GM12874 (cell line): Measurements from ENCODE around the gene ERN2.

ENCODE experiments used
- CTCF ChIP-seq: IDR thresholded peaks from 2 replicates; pipeline ENCODE4 v1.5.1; 2011; ENCODE audit warnings: low read depth, mild to moderate bottlenecking, control low read depth, low read length, moderate library complexity; ENCODE audit not compliant: insufficient read depth

ERN2 gene

GRCh38 chr16:23689442-23690187, 23.4 kb downstream of the ERN2 start:
- no peak for TF ChIP-seq CTCF

- TF ChIP-seq CTCF: no peak
Observed at GRCh38 chr16:23687034-23687808, 25.8 kb downstream of the ERN2 start.

- no peak for TF ChIP-seq CTCF
Observed at GRCh38 chr16:23683487-23683886, 29.5 kb downstream of the ERN2 start.

- no peak for TF ChIP-seq CTCF
Observed at GRCh38 chr16:23682181-23682580, 30.8 kb downstream of the ERN2 start.

- no peak for TF ChIP-seq CTCF
Observed at GRCh38 chr16:23679986-23680336, 33.1 kb downstream of the ERN2 start.

- no peak for TF ChIP-seq CTCF
Observed at GRCh38 chr16:23679274-23679985, 33.6 kb downstream of the ERN2 start.
